Neuron (in vitro differentiated cells): Measurements from ENCODE around the gene TIMP1.

ENCODE experiments used
- H2AFZ ChIP-seq: one replicate; pipeline ENCODE4 v1.6.1; 2013; ENCODE audit warnings: low read depth, mild to moderate bottlenecking, inconsistent platforms, low read length, moderate library complexity
- H3K27me3 ChIP-seq: one replicate; pipeline ENCODE4 v1.6.1; 2013; ENCODE audit warnings: low read length; ENCODE audit not compliant: insufficient read depth
- H3K36me3 ChIP-seq: one replicate; pipeline ENCODE4 v1.6.1; 2013; ENCODE audit warnings: low read length; ENCODE audit not compliant: insufficient read depth
- H3K4me1 ChIP-seq: one replicate; pipeline ENCODE4 v1.6.1; 2013; ENCODE audit warnings: low read length; ENCODE audit not compliant: insufficient read depth
- H3K4me3 ChIP-seq: 2 replicates; pipeline ENCODE4 v1.5.1; 2013; ENCODE audit warnings: mild to moderate bottlenecking, low read length, moderate library complexity
- H3K9me3 ChIP-seq: one replicate; pipeline ENCODE4 v1.6.1; 2013; ENCODE audit warnings: low read length

Gene TIMP1

DNA sequence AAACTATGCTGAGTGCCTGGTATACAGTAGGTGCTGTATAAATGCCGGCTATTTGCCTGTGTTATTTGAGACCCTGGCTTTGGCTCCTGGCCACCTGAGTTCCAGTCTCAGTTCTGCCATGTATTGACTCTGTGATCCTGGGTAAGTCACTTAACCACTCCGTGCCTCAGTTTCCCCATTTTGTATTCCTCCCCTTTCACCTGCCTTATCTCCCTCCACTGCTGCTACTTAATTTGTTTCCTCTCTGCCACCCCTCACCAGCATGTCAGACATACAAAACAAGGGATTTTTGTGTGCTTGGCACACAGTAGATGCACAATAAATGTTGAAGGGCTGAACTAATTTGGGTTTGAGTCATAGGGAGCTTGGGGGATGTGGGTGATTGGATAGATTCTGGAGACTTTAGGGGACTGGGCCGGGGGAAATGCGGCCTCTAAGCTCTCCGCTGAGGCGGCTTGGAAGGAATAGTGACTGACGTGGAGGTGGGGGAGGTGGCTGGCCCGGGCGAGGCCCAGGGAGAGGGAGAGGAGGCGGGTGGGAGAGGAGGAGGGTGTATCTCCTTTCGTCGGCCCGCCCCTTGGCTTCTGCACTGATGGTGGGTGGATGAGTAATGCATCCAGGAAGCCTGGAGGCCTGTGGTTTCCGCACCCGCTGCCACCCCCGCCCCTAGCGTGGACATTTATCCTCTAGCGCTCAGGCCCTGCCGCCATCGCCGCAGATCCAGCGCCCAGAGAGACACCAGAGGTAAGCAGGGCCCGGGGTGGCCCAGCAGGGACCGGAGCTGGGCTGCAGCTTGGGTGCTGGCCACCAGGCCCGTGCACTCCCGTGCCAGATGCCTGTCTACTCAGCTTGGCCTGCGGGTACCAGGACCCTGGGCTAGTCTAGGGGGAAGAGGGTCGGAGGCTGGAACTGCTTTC, at the start of gene TIMP1:
TSS of gene TIMP1 (plus strand) at position 706 of the 917 bp plus-strand sequence. CDS start 980 bp downstream, outside the sequence.
- H3K4me1 ChIP-seq, result no peaks in the 10 kb centered on the region
- peaks cover 3% of the 10 kb centered on the region for H3K27me3 ChIP-seq
- peak within 1 kb of the TSS; percentile 59 for H3K4me3 ChIP-seq
- peaks cover 3% of the 10 kb centered on the region for H3K36me3 ChIP-seq
- no peak within 1 kb of the TSS for H2AFZ ChIP-seq
- H3K9me3 ChIP-seq, result no peaks in the 10 kb centered on the region

DNA sequence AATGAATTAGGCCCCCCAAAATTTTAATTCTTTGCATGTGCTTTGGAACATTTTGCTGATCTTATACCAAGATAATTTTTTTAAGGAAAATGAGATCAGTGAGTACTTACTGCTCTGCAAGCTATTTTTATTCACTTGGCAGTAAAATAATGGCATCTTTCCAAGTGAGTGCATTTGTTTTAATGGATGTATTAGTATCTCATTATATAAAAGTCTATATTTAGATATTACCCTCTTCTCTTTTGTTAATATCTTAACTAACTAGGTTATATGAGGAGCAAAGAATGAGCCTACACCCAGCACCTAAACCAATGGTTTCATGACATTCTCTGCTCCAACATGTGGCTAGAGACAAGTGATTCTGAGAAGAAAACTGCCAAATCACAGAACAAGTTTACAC, 42.4 kb upstream of the TIMP1 start:
- Histone ChIP-seq H3K9me3 (no peaks in the 10 kb centered on the region), H3K4me1 (no peaks in the 10 kb centered on the region), H3K27me3 (no peaks in the 10 kb centered on the region), H2AFZ (no peak overlapping the region), H3K4me3 (no peak overlapping the region), H3K36me3 (no peaks in the 10 kb centered on the region)

DNA sequence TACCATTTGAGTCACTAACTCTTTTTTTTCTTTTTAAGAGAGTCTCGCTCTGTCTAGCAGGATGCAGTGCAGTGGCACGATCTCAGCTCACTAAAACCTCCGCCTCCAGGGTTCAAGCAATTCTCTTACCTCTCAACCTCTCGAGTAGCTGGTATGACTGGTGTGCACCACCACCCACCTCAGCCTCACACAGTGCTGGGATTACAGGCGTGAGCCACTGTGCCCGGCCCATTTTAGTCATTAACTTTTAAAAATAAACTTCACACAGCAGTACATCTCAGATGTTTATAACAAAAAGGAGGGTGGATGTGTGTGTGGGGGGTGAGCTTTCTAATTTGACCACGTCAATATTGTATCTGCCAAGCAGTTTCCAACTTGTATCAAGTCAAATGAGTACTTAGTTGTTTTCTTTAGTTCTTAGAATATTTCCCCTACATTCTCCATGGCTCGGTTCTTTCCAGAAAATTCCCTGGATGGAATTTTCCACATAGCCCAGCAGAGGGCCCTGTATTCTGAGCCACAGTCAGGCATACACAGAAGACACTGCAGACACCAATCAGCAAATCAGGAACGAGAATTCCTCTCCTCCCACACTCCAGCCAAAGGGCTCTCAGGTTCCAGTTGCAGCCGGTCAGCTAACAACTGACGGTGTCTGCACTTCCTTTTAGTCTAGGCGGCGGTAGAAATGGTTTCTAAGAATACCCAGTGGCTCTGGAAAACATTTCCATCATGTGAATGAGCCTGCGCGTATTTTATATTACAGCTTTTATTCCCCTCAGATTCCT, 41.3 kb upstream of the TIMP1 start:
- no peak overlapping the region for H3K4me3 ChIP-seq
- no peaks in the 10 kb centered on the region for H3K9me3 ChIP-seq
- peak overlapping the region; percentile 29 for H2AFZ ChIP-seq

DNA sequence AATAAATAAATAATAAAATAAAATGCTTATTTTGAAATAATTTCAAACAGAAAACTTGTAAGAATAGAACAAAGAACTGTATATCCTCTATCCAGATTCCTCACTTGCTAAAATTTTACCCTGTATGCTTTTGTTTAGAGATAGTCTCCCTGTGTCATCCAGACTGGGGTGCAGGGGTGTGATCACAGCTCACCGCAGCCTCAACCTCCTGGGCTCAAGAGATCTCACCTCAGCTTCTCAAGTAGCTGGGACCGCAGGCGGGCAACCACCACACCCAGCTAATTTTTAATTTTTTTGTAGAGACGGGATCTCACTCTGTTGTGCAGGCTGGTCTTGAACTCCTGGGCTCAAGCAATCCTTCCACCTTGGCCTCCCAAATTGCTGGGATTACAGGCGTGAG, 38.7 kb upstream of the TIMP1 start:
- no peaks in the 10 kb centered on the region for H3K9me3 ChIP-seq

More for the DNA sequence above, 41.3 kb upstream of the TIMP1 start:
- Histone ChIP-seq H3K36me3 (no peaks in the 10 kb centered on the region), H3K4me1 (no peaks in the 10 kb centered on the region), H3K27me3 (no peaks in the 10 kb centered on the region)

DNA sequence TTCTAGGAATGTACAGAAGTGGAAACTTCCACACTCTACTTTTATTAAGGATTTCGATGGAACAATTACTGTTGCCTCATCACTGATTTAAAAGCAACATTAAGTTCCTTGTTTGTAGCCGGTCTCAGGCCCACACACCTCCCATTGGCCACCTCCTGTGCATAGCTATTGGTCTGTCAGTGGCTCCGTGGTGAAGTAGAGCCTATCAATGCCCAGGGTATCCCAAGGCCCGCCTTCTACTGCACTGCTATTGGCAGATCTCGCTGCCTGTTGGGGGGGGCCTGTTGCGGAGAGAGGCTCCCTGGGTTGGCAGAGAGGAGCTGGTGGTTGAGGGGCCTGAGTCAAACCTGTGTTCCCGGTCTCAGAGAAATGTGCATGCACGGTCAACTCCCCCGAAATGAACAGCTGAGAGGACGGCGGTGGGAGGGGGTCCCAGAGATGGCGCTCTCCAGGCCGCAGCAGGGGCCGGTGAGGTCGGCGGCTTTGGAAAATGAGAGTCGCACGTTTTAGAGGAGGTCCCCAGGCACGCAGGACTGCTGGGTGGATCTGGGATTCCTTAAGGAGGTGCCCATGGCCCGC, 26.1 kb upstream of the TIMP1 start:
- no peaks in the 10 kb centered on the region for H3K9me3 ChIP-seq
- H3K36me3 ChIP-seq, result no peaks in the 10 kb centered on the region
- peaks cover 8% of the 10 kb centered on the region for H3K4me1 ChIP-seq
- H2AFZ ChIP-seq, result peak overlapping the region; percentile 81
- H3K27me3 ChIP-seq, result no peaks in the 10 kb centered on the region
- H3K4me3 ChIP-seq, result peak overlapping the region; percentile 71

More for the DNA sequence above, 38.7 kb upstream of the TIMP1 start:
- no peak overlapping the region for H3K4me3 ChIP-seq
- no peaks in the 10 kb centered on the region for H3K4me1 ChIP-seq
- H3K27me3 ChIP-seq, result no peaks in the 10 kb centered on the region
- H3K36me3 ChIP-seq, result no peaks in the 10 kb centered on the region
- no peak overlapping the region for H2AFZ ChIP-seq

DNA sequence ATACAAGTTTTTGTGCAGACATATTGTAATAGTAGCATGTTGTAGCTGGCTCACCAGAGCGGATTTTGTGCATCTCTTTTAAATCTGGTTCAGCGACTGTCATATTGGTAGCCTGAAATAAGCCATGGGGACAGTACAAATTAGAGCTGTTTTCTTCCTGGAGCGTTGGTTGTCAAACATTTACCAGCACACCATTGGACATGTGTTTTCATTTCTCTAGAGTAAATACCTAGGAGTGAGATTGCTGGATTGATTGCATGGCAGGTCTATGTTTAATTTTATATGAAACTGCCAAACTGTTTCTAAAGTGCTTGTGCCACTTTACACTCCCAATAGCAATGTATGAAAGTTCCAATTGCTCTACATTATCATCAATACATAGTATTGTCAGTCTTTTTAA, 23.8 kb upstream of the TIMP1 start:
- Histone ChIP-seq H3K4me3 (no peak overlapping the region), H3K36me3 (peaks cover under 1% of the 10 kb centered on the region), H3K27me3 (no peaks in the 10 kb centered on the region), H3K4me1 (peaks cover 11% of the 10 kb centered on the region), H2AFZ (no peak overlapping the region), H3K9me3 (no peaks in the 10 kb centered on the region)

DNA sequence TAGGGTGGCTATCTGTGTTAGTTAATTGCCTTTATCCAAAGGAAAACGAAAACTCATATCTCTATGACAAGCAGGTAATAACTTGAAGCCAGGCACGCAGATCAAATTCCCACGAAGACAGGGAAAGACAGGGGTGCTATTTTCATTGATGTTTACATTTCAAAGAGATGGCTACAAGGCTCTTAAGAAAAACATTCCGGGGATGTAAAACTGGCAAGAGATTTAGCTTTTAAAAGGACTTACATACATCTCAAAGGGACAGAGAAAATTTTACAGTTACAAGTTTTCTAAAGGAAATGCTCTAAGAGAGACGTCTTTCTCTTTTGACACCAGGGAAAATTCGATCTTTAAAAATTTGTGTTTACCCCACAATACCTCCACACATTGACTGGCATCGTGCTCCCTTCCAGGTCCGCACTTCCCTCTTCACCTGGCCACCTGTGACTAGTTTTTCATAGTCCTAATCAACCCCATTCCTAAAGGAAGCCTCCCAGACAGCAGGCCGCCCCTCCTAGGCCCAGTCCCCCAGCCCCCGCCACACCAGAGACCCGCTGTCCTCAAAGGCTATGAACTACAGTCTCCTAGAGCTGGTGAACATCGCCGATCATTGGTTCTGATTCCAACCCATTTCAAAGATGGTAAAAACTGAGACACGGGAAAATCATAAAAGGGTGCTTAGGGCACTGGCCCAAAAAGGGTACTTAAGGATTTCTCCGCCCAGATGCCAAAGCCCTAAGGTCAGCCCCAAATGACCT, 21.9 kb upstream of the TIMP1 start:
- Histone ChIP-seq H3K36me3 (peaks cover 12% of the 10 kb centered on the region), H3K9me3 (no peaks in the 10 kb centered on the region), H2AFZ (peak overlapping the region; percentile 48), H3K27me3 (no peaks in the 10 kb centered on the region), H3K4me1 (peaks cover 11% of the 10 kb centered on the region), H3K4me3 (peak overlapping the region; percentile 83)

DNA sequence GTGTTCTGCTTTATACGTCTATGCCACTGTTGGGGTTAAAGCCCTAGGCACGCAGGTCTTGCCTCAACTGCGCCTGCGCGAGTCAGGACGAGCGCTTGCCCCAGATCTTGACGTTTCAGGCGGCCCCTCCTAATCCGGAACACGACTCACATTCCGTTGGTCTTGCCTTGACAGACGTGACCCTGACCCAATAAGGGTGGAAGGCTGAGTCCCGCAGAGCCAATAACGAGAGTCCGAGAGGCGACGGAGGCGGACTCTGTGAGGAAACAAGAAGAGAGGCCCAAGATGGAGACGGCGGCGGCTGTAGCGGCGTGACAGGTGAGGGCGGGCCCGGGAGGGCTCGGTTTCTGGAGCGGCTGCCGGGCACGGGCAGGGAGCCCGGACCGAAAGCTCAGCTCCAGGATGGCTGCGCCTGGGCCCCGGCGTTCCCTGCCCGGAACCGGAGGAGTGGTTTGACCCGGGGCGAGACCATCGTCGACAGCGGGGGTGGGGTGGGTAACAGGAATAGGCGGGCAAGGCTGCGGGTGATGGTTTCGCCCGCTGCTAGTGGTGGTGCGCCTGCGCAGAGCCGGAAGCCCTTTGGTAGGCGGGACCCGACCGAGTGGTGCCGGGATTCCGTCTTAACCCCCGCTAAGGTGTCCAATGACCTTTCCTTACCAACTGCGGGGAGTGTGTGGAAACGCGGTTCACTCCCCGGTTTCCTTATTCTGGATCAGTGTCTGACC, 21.1 kb upstream of the TIMP1 start, which contains the start of gene ARAF:
TSS of gene ARAF (plus strand) at position 272 of the 725 bp plus-strand sequence. CDS start 1,763 bp downstream, outside the sequence.
- Histone ChIP-seq H3K27me3 (no peaks in the 10 kb centered on the region), H2AFZ (peak within 1 kb of the TSS; percentile 66), H3K9me3 (no peaks in the 10 kb centered on the region)

DNA sequence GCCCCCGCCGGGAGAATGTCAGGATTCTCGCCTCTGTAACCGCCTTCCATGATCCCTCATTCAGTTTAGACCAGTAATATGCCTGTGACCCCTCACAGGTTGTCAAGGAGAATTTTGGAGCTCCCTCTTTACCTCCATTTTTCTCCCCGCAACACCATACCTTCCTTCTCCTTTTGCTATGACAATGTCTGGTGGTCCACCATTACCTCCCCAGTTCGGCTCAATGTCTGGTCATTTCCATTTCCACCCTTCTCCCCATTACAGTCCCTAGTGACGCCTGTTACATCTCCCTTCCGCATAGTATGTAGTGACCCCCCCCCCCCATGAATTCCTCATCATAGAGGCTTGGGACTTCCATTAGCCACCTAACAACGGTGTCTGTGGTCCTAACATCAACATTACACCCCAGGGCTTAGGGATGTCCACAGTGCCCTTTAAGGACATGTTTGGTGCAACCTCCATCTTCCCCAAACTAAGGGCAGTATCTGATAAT, 20.5 kb upstream of the TIMP1 start:
- peaks cover 15% of the 10 kb centered on the region for H3K36me3 ChIP-seq
- H3K27me3 ChIP-seq, result no peaks in the 10 kb centered on the region
- peak overlapping the region; percentile 83 for H3K4me3 ChIP-seq
- H3K4me1 ChIP-seq, result peaks cover 9% of the 10 kb centered on the region
- no peaks in the 10 kb centered on the region for H3K9me3 ChIP-seq
- no peak overlapping the region for H2AFZ ChIP-seq

More for the DNA sequence above, 21.1 kb upstream of the TIMP1 start, which contains the start of gene ARAF:
- H3K4me1 ChIP-seq, result peaks cover 11% of the 10 kb centered on the region
- H3K36me3 ChIP-seq, result peaks cover 12% of the 10 kb centered on the region
- peak within 1 kb of the TSS; percentile 83 for H3K4me3 ChIP-seq

DNA sequence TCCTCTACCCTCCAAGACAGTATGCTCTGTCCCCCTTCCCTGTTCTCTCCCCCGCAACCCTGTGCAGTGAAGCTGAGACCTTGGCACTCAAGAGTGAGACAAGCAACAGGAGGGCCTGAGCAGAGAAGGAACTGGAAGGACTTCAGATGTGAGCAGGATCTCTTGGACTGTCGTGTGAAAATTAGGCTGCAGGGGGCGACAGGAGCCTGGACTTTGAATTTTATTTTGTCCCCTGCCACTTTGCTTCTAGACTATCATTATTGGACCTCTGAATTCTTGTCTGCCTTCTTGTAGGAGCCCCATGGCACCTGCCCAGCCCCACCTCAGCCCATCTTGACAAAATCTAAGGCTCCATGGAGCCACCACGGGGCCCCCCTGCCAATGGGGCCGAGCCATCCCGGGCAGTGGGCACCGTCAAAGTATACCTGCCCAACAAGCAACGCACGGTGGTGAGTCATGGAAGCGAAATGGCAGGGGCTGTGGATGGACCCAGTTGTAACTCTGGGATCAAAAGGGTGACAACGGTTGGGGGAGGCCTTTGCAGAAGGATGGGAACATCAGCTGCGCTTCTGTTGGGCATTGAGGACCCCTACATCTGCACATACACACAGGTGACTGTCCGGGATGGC, 19.5 kb upstream of the TIMP1 start:
- no peak overlapping the region for H3K4me3 ChIP-seq
- H3K4me1 ChIP-seq, result peaks cover 6% of the 10 kb centered on the region
- no peaks in the 10 kb centered on the region for H3K9me3 ChIP-seq
- peaks cover 23% of the 10 kb centered on the region for H3K36me3 ChIP-seq
- H3K27me3 ChIP-seq, result no peaks in the 10 kb centered on the region
- H2AFZ ChIP-seq, result no peak overlapping the region

DNA sequence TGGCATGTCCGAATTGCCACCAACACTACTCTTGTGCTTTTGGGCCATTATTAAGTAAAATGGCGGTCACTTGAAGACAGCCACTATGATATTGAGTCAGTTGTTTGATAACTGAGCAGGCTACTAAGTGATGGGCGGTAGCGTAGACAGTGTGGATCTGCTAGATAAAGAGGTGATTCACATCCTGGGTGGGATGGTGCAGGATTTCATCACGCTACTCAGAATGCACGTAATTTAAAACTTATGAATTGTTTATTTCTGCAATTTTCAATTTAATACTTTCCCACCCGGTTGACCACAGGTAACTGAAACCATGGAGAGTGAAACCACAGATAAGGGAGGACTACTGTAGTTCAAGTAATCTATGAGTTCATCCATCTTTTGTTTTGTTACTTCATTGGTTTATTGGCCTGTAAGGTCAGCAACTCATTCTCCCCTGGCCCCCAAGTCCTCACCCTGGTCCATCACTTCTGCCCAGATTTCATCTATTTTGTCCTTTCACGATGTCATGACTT, 18.4 kb upstream of the TIMP1 start:
- Histone ChIP-seq H2AFZ (no peak overlapping the region), H3K27me3 (no peaks in the 10 kb centered on the region), H3K9me3 (no peaks in the 10 kb centered on the region), H3K4me3 (no peak overlapping the region), H3K36me3 (peaks cover 33% of the 10 kb centered on the region), H3K4me1 (peaks cover 6% of the 10 kb centered on the region)
